Measurements from ENCODE around the gene KCNIP4. TPM values are rescaled to one million over a fixed set of nuclear protein-coding genes. Genes with fewer than 3 reads are reported as not detected.

KCNIP4 gene
- total and polyA plus RNA-seq, 11 donors, result 0.19 TPM; not detected in 10

- no peak overlapping the region for H3K4me3 ChIP-seq
- DNase-seq, result no peak
- no peaks in the 10 kb centered on the region for H3K4me1 ChIP-seq
- no peak for ATAC-seq
- H3K36me3 ChIP-seq, result no peaks in the 10 kb centered on the region
- no peak overlapping the region for H3K27ac ChIP-seq
- peaks cover 0 to 4% (median 0%) of the 10 kb centered on the region in 12 donors for H3K9me3 ChIP-seq
- WGBS, 4 donors, result 42 to 88% (median 68%) methylated on average over 4 of the region's 4 CpGs
- H3K27me3 ChIP-seq, result peaks cover 0 to 3% (median 0%) of the 10 kb centered on the region in 9 donors
- intact Hi-C loops (cut with DNase I), result no loop called here
- TF ChIP-seq CTCF (IDR thresholded peaks at IDR 0.05) (no peak), POLR2A (IDR thresholded peaks at IDR 0.05) (no peak)
Observed at GRCh38 chr4:21695141-21695540, 253.4 kb downstream of the KCNIP4 start.

- intact Hi-C loops (cut with DNase I), result no loop called here
- TF ChIP-seq CTCF (IDR thresholded peaks at IDR 0.05), result no peak
- TF ChIP-seq POLR2A (IDR thresholded peaks at IDR 0.05), result no peak
- Histone ChIP-seq H3K4me3 (no peak overlapping the region), H3K36me3 (no peaks in the 10 kb centered on the region), H3K4me1 (no peaks in the 10 kb centered on the region), H3K9me3 (peaks cover 0 to 4% (median 0%) of the 10 kb centered on the region in 12 donors), H3K27me3 (no peaks in the 10 kb centered on the region), H3K27ac (no peak overlapping the region)
- DNase-seq (no peak), ATAC-seq (no peak)
- 45 to 60% (median 57%) methylated on average over 1 of the region's 1 CpG for WGBS, 4 donors
Observed at GRCh38 chr4:21692241-21692640, 256.3 kb downstream of the KCNIP4 start.

GRCh38 chr4:21688596-21689265, 259.8 kb downstream of the KCNIP4 start:
- Histone ChIP-seq H3K27me3 (no peaks in the 10 kb centered on the region), H3K4me1 (no peaks in the 10 kb centered on the region), H3K36me3 (no peaks in the 10 kb centered on the region), H3K4me3 (no peak overlapping the region), H3K27ac (no peak overlapping the region), H3K9me3 (peaks cover 0 to 4% (median 0%) of the 10 kb centered on the region in 12 donors)
- no peak for DNase-seq
- no peak for ATAC-seq
- intact Hi-C loops (cut with DNase I), result no loop called here
- no peak for TF ChIP-seq POLR2A (IDR thresholded peaks at IDR 0.05)
- no peak for TF ChIP-seq CTCF (IDR thresholded peaks at IDR 0.05)
- 49 to 59% (median 51%) methylated on average over 3 of the region's 3 CpGs for WGBS, 4 donors

GRCh38 chr4:21685911-21686310, 262.7 kb downstream of the KCNIP4 start:
- 85 to 94% (median 88%) methylated on average over 1 of the region's 1 CpG for WGBS, 4 donors
- intact Hi-C loops (cut with DNase I), result no loop called here

More at GRCh38 chr4:21685911-21686310, 262.7 kb downstream of the KCNIP4 start:
- ATAC-seq (no peak), DNase-seq (no peak)
- TF ChIP-seq POLR2A (IDR thresholded peaks at IDR 0.05) (no peak), CTCF (IDR thresholded peaks at IDR 0.05) (no peak)
- Histone ChIP-seq H3K27me3 (no peaks in the 10 kb centered on the region), H3K4me3 (no peak overlapping the region), H3K36me3 (no peaks in the 10 kb centered on the region), H3K9me3 (peaks cover 0 to 4% (median 0%) of the 10 kb centered on the region in 12 donors), H3K4me1 (no peaks in the 10 kb centered on the region), H3K27ac (no peak overlapping the region)

Measured in heart left ventricle (tissue), 16 donors.